HCT116 (cell line): Measurements from ENCODE around the gene EPHA10. TPM values are rescaled to one million over a fixed set of nuclear protein-coding genes. Genes with fewer than 3 reads are reported as not detected.
"Not testable (repeated sequence)": the region's sequence is repeated elsewhere in the genome, so short reads cannot be mapped to it uniquely, and the experiment has no call there.

Experiments used
- ATAC-seq: fragments of 200-7000 bp; cut with Tn5 transposase; 2 replicates; pipeline ENCODE4 v1.9.1; 2020; ENCODE audit warnings: mild to moderate bottlenecking, moderate library complexity
- BruUV-seq: library from RNA; stranded (reverse); fragments of 400-500 nt; replicated peaks from 2 replicates; lab custom pipeline; 2021; lab: Mats Ljungman, UMichigan
- CTCF ChIA-PET: fragments of 300-600 bp; sonication (Branson Sonifier 250); formaldehyde crosslinking; loops from one replicate; lab custom pipeline; 2021; ENCODE audit warnings: antibody characterized with exemption; lab: Charles Lee
- POLR2A ChIA-PET: fragments of 300-600, 350-600 bp; sonication (Branson Sonifier 250); formaldehyde crosslinking; loops from one replicate; lab custom pipeline; 2021; ENCODE audit warnings: antibody characterized with exemption; lab: Charles Lee
- RAD21 ChIA-PET, 2 experiments: fragments of 300-600 bp; sonication (Branson Sonifier 250); formaldehyde crosslinking; loops; one replicate each; lab custom pipeline; 2023; ENCODE audit warnings: low total read pairs in 2 of 2; ENCODE audit not compliant: uncharacterized antibody in 2 of 2, unreplicated experiment in 2 of 2, low non-redundant PET in 1 of 2; lab: Charles Lee
- DNase-seq: peaks from one replicate; pipeline ENCODE4 v3.0.0-alpha.2; 2010; ENCODE audit warnings: low read depth, low spot score
- H2AFZ ChIP-seq: fragments of 200-600 bp; shearing (Covaris generic), sonication (generic); 2 replicates; pipeline ENCODE4 v1.6.1; 2017; ENCODE audit warnings: low read depth, mixed run types, mixed read lengths, antibody characterized with exemption, low read length; ENCODE audit not compliant: poor library complexity, severe bottlenecking
- H3K27ac ChIP-seq: 2 replicates; pipeline ENCODE4 v1.5.1; 2012; ENCODE audit warnings: low read depth, low read length
- H3K27me3 ChIP-seq: fragments of 200-600 bp; sonication (generic); 2 replicates; pipeline ENCODE4 v1.6.1; 2016; ENCODE audit warnings: mixed run types, low read length, mixed read lengths; ENCODE audit not compliant: insufficient read depth
- H3K36me3 ChIP-seq, 2 experiments: fragments of 200-500 bp in 1 of 2; fragments of 200-600 bp in 1 of 2; sonication (Bioruptor generic) in 1 of 2; sonication (generic) in 1 of 2; 2 replicates each; pipeline versions ENCODE4 v1.5.1 to v1.6.1; 2014 to 2016; ENCODE audit warnings: low read length in 2 of 2, inconsistent platforms in 1 of 2, mixed read lengths in 1 of 2, mixed run types in 1 of 2; ENCODE audit not compliant: insufficient read depth in 2 of 2, control insufficient read depth in 1 of 2
- H3K4me1 ChIP-seq, 2 experiments: fragments of 200-600 bp in 1 of 2; sonication (generic) in 1 of 2; 2 replicates each; pipeline versions ENCODE4 v1.5.1 to v1.6.1; 2012 to 2017; ENCODE audit warnings: low read length in 2 of 2, inconsistent platforms in 1 of 2, mild to moderate bottlenecking in 1 of 2, mixed read lengths in 1 of 2, mixed run types in 1 of 2, moderate library complexity in 1 of 2; ENCODE audit not compliant: insufficient read depth in 2 of 2, control insufficient read depth in 1 of 2
- H3K4me2 ChIP-seq: fragments of 200-600 bp; sonication (generic); 2 replicates; pipeline ENCODE4 v1.6.1; 2017; ENCODE audit warnings: mixed run types, low read length, mixed read lengths
- H3K4me3 ChIP-seq, 2 experiments: fragments of 200-600 bp in 1 of 2; sonication (generic) in 1 of 2; replicated peaks in 1 of 2; 2 replicates each; pipeline ENCODE4 v1.5.1; 2011 to 2016; ENCODE audit warnings: low read length in 2 of 2, control low read depth in 1 of 2, low read depth in 1 of 2, mild to moderate bottlenecking in 1 of 2, mixed read lengths in 1 of 2, mixed run types in 1 of 2
- H3K79me2 ChIP-seq: fragments of 200-600 bp; sonication (generic); 2 replicates; pipeline ENCODE4 v1.6.1; 2017; ENCODE audit warnings: mild to moderate bottlenecking, mixed run types, low read length, moderate library complexity, mixed read lengths; ENCODE audit not compliant: insufficient read depth
- H3K9ac ChIP-seq: fragments of 200-600 bp; sonication (generic); 2 replicates; pipeline ENCODE4 v1.6.1; 2016; ENCODE audit warnings: low read length, mixed read lengths
- H3K9me2 ChIP-seq: fragments of 200-600 bp; sonication (generic), shearing (Covaris generic); 2 replicates; pipeline ENCODE4 v1.6.1; 2017; ENCODE audit warnings: mixed run types, mild to moderate bottlenecking, moderate library complexity; ENCODE audit not compliant: insufficient read depth
- H3K9me3 ChIP-seq, 2 experiments: fragments of 200-500 bp in 1 of 2; fragments of 200-600 bp in 1 of 2; sonication (Bioruptor generic) in 1 of 2; sonication (generic) in 1 of 2; 2 replicates each; pipeline ENCODE4 v1.6.1; 2014 to 2017; ENCODE audit warnings: low read length in 2 of 2, mixed read lengths in 2 of 2, inconsistent platforms in 1 of 2, low read depth in 1 of 2, mild to moderate bottlenecking in 1 of 2, mixed run types in 1 of 2, moderate library complexity in 1 of 2; ENCODE audit not compliant: control insufficient read depth in 1 of 2, insufficient read depth in 1 of 2
- H4K20me1 ChIP-seq: fragments of 200-600 bp; sonication (generic), shearing (Covaris generic); 2 replicates; pipeline ENCODE4 v1.6.1; 2017; ENCODE audit warnings: mixed run types, mild to moderate bottlenecking, moderate library complexity; ENCODE audit not compliant: insufficient read depth
- CBX3 ChIP-seq: IDR thresholded peaks from 2 replicates; pipeline ENCODE4 v1.6.1; 2012; ENCODE audit warnings: low read depth
- POLR2A ChIP-seq: IDR thresholded peaks from 2 replicates; pipeline ENCODE4 v1.7.0; 2011; ENCODE audit warnings: borderline replicate concordance; ENCODE audit not compliant: insufficient read depth, insufficient read length; ENCODE audit errors: extremely low read depth
- SP1 ChIP-seq: IDR thresholded peaks from 2 replicates; pipeline ENCODE4 v1.6.1; 2012; ENCODE audit warnings: low read depth
- intact Hi-C: fragments of 100-400 bp; cut with micrococcal nuclease; formaldehyde crosslinking; loops from 2 replicates; pipeline ENCODE4 v1.10.0; 2022
- total RNA-seq: library from RNA; stranded (reverse); gene quantifications from one replicate; pipeline ENCODE4 v1.2.1, GENCODE V29; 2021; ENCODE audit not compliant: unreplicated experiment
- TF ChIP-seq, protein P1 (sequence below): IDR thresholded peaks from 2 replicates; pipeline ENCODE4 v1.6.1; 2011; ENCODE audit warnings: mild to moderate bottlenecking, low read length, moderate library complexity; ENCODE audit not compliant: insufficient replicate concordance; ENCODE audit errors: extremely low read depth

EPHA10 gene
- total RNA-seq, 1 experiment from 2014 or later: 6.5 TPM

DNA sequence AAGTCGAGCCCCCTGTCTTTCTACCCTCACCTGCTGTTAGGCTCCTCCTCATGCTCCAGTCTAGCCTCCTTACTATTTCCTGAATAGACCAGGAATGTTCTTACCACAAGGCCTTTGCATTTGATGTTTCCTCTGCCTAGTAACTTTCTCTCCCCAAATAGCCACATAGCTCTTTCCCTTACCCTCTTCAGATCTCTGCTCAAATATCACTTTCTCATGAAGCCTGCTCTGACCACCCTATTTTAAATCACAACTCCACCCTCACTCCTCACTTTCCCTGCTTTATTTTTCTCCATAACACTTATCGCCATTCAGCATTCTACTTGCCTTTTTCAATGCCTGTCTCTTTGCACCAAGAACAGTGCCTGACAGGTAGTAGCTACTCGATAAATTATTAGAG is 79.2 kb downstream of the EPHA10 start (continued):
- TF ChIP-seq, protein P1, sequence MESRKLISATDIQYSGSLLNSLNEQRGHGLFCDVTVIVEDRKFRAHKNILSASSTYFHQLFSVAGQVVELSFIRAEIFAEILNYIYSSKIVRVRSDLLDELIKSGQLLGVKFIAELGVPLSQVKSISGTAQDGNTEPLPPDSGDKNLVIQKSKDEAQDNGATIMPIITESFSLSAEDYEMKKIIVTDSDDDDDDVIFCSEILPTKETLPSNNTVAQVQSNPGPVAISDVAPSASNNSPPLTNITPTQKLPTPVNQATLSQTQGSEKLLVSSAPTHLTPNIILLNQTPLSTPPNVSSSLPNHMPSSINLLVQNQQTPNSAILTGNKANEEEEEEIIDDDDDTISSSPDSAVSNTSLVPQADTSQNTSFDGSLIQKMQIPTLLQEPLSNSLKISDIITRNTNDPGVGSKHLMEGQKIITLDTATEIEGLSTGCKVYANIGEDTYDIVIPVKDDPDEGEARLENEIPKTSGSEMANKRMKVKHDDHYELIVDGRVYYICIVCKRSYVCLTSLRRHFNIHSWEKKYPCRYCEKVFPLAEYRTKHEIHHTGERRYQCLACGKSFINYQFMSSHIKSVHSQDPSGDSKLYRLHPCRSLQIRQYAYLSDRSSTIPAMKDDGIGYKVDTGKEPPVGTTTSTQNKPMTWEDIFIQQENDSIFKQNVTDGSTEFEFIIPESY: no peak
- TF ChIP-seq CBX3: no peak
- TF ChIP-seq POLR2A: no peak
- TF ChIP-seq SP1: no peak

DNA sequence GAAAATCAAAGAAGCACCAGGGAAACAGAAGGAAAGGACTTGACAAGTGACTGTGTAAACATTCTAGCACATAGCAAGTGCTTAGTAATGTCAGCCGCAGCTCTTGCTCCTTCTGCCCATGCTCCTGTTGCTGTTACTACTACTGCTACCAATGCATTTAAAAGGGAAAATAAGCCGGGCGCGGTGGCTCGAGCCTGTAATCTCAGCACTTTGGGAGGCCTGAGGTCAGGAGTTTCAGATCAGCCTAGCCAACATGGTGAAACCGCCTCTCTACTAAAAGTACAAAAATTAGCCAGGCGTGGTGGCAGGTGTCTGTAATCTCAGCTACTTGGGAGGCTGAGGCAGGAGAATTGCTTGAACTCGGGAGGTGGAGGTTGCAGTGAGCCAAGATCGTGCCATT is 80.7 kb downstream of the EPHA10 start:
- H3K9me3 ChIP-seq, CTCF ChIA-PET, H3K27ac ChIP-seq, H3K27me3 ChIP-seq, RAD21 ChIA-PET, H3K4me2 ChIP-seq, H2AFZ ChIP-seq, BruUV-seq, H3K4me1 ChIP-seq, POLR2A ChIA-PET, H3K9ac ChIP-seq, H3K4me3 ChIP-seq, DNase-seq, ATAC-seq, H4K20me1 ChIP-seq, H3K9me2 ChIP-seq: not testable (repeated sequence)
- intact Hi-C loops: loop anchor here (10.0 kb wide), 1 partner anchor 1109 kb away; no protein-coding TSS in a partner anchor
- H3K36me3 ChIP-seq: peaks cover 26 to 34% of the 10 kb centered on the region in 2 experiments
- H3K79me2 ChIP-seq: peaks cover 19% of the 10 kb centered on the region
